HG02852 (cell line): ENCODE results near the gene ZNF699.
"Not testable (repeated sequence)": the region's sequence is repeated elsewhere in the genome, so short reads cannot be mapped to it uniquely, and the experiment has no call there.

ENCODE experiments used
- ATAC-seq: cut with Tn5 transposase; IDR thresholded peaks from one replicate; pipeline ENCODE4 v1.9.1; 2021; ENCODE audit warnings: mild to moderate bottlenecking, moderate library complexity; ENCODE audit not compliant: unreplicated experiment

The ZNF699 gene

GRCh38 chr19:9289231-9289884, 20.3 kb downstream of the ZNF699 start:
- no peak for ATAC-seq

GRCh38 chr19:9283485-9283884, 26.2 kb downstream of the ZNF699 start:
- ATAC-seq, result not testable (repeated sequence)

DNA sequence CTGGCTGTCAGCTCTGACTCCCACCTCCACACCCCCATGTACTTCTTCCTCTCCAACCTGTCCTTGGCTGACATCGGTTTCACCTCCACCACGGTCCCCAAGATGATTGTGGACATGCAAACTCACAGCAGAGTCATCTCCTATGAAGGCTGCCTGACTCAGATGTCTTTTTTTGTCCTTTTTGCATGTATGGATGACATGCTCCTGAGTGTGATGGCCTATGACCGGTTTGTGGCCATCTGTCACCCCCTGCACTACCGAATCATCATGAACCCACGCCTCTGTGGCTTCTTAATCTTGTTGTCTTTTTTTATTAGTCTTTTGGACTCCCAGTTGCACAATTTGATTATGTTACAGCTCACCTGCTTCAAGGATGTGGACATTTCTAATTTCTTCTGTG, 58.4 kb downstream of the ZNF699 start:
- no peak for ATAC-seq

- no peak for ATAC-seq
These were observed 59.0 kb downstream of the ZNF699 start, which contains the start of gene OR7E24 for GRCh38 chr19:9250630-9251029. Gene OR7E24, plus strand, starts transcription at chr19:9250930. Its CDS starts 114 bp downstream, at chr19:9251044.
